AG09309 (cell line): ENCODE results near the gene NFATC2.

Source experiments
- DNase-seq: peaks from one replicate; pipeline ENCODE4 v3.0.0-alpha.2; 2010; ENCODE audit warnings: low read depth
- H3K4me3 ChIP-seq: 2 replicates; pipeline ENCODE4 v1.5.1; 2011; ENCODE audit warnings: mild to moderate bottlenecking, low read depth, low read length, moderate library complexity; ENCODE audit not compliant: control insufficient read depth
- TF ChIP-seq, protein P1 (sequence below): IDR thresholded peaks from 2 replicates; pipeline ENCODE4 v1.5.1; 2011; ENCODE audit warnings: mild to moderate bottlenecking, low read depth, low read length, inconsistent platforms; ENCODE audit not compliant: insufficient read depth, control insufficient read depth; ENCODE audit errors: missing control alignments

Gene NFATC2

DNA sequence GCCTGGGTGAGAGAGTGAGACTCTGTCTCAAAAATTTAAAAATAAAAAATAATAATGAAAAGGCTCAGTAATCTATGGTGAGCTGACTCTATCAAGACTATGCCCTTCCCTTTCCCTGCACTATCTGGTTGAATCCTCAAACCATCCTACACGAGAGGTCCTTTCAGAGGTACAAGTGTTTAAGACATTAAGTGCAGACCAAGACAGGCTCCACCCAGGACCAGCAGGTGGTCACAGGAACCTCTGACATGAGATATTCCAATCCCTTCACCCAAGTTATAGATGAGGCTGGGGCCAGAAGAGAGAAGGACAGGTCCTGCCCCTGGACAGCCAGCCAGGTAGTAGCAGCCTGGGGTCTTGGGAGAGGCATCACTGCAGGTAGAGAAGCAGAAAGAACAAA, 182.6 kb downstream of the NFATC2 start:
- DNase-seq, result no peak
- TF ChIP-seq, protein P1, sequence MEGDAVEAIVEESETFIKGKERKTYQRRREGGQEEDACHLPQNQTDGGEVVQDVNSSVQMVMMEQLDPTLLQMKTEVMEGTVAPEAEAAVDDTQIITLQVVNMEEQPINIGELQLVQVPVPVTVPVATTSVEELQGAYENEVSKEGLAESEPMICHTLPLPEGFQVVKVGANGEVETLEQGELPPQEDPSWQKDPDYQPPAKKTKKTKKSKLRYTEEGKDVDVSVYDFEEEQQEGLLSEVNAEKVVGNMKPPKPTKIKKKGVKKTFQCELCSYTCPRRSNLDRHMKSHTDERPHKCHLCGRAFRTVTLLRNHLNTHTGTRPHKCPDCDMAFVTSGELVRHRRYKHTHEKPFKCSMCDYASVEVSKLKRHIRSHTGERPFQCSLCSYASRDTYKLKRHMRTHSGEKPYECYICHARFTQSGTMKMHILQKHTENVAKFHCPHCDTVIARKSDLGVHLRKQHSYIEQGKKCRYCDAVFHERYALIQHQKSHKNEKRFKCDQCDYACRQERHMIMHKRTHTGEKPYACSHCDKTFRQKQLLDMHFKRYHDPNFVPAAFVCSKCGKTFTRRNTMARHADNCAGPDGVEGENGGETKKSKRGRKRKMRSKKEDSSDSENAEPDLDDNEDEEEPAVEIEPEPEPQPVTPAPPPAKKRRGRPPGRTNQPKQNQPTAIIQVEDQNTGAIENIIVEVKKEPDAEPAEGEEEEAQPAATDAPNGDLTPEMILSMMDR, result no peak

DNA sequence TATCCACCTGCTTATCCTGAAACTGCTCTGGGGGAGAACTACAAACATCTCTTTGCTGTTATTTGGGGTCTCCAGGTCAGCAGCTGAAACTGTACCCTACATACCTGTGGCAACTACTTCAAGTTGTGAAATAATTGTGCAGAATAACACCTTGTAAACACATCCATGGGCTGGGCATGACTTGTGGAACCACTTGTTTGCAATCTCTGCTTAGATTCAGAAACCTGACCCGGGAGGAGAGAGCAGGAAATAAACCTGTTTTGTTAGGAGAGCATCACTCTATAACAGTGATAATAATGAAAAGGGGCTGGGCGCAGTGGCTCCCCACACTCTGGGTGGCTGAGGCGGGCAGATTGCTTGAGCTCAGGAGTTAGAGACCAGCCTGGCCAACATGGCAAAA, 183.1 kb downstream of the NFATC2 start:
- H3K4me3 ChIP-seq, result no peak overlapping the region
- TF ChIP-seq, protein P1, result no peak
- no peak for DNase-seq

More for the DNA sequence above, 182.6 kb downstream of the NFATC2 start:
- H3K4me3 ChIP-seq, result no peak overlapping the region

DNA sequence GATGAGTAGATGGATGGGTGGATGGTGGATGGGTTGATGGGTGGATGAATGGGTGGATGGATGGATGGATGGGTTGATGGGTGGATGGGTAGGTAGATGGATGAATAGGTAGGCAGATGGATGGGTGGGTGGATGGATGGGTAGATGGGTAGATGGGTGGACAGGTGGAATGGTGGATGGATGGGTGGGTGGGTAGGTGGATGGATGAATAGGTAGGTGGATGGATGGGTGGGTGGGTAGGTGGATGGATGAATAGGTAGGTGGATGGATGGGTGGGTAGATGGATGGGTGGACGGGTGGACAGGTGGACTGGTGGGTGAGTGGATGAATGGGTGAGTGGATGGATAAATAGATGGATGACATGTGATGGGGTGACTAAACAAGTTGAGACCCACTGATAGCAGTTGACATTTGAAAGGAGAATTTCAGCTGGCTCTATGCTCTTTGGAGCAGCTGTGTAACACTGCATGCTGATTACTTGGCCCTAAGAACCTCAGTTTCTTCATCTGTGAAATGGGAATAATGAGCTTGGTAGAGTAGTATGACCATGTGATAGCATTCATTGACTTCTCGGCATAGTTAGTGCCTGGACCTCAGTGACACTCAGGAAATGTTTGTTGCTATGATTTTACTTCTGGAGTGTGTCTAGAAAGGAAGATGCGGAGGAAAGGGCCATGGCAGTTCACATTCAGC, 184.3 kb downstream of the NFATC2 start:
- no peak for DNase-seq
- TF ChIP-seq, protein P1, result no peak
- no peak overlapping the region for H3K4me3 ChIP-seq

DNA sequence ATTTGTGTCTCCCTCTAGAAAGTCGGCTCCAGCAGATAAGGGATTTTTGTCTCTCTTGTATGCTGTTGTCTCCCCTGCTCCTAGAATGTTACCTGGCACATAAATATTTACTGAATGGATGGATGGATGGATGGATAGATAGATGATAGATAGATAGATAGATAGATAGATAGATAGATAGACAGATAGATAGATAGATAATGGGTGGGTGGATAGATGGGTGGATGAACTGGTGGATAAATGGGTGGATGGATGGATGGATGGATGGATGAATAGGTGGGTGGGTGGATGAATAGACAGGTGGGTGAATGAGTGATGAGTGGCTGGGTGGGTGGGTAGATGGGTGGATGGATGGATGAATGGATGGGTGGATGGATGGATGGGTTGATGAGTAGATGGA, 185.0 kb downstream of the NFATC2 start:
- H3K4me3 ChIP-seq, result no peak overlapping the region
- DNase-seq, result no peak
- TF ChIP-seq, protein P1, result no peak

DNA sequence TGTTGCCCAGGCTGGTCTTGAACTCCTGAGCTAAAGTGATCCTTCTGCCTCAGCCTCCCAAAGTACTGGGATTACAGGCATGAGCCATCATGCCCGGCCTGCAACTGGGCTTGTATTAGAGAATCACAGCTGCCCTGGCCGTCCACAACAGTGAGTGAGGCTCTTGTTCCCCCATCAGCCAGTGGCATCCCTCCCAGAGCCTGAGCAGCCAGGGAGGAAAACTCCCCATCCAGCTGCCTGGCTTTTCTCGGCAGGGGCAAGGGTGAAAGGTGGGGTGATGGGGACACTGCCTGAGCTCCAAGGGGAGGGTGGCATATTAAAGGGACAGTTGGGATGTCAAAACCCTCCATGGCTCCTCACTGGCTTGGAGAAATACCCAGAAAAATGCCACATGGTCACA, 185.6 kb downstream of the NFATC2 start:
- H3K4me3 ChIP-seq, result no peak overlapping the region
- DNase-seq, result no peak
- TF ChIP-seq, protein P1, result no peak

DNA sequence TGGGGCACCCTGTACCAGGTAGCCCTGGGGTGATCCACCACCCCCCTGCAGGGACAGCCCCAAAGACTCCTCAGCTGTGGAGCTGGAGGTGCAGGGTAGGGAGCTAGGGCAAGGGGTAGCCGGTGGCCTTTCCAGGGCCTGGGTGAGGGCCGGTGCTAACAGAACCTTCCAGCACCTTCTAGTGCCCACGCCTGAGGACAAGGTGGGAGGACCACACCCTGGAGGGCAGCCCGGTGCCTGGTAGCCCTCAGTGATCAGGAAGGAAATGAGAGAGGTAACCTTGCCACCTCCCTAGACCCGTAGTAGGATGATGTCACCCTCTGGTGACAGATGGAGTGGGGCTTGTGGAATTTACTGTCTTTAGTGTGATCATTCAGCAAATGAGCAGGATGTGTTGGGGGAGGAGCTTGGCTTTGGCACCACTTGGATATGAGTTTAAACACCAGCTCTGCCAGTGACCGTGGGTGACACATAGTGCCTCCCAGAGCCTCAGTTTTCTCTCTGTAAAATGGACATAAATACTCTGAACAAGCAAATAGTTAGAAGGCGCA, 187.7 kb downstream of the NFATC2 start:
- no peak for DNase-seq
- TF ChIP-seq, protein P1, result no peak
- no peak overlapping the region for H3K4me3 ChIP-seq
